ENCODE measurements around the gene C14orf132.

The C14orf132 gene

DNA sequence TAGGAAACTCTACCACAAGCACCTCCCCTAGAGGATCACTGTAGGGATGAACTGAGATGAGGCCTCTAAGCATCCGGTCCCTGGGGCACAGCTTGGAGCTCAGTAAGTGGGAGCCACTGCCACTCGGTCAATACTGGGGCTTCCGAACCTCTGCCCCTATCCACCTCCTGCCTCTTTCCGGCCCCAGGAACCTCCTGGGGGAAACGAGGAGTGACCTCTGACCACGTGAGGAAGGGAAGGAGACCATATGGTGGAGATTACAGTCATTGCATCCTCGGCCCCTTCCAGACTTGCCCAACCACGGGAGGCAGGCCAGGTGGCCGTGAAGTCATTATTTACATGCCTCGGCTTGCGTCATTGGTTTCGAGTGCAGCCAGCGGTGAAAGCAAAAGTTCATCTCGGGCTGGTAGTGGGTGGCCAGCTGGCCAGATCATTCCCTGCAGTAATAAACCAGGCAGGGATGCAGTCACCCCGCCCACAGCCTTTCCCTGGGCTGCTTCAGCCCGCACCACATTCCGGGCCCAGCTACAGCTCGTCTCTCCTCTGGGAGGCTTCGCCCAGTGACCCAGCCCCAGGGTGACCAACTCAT, 65.4 kb downstream of the C14orf132 start:
- no peak for DNase-seq (ENCODE audit: low spot score)
- TF ChIP-seq, protein P1, sequence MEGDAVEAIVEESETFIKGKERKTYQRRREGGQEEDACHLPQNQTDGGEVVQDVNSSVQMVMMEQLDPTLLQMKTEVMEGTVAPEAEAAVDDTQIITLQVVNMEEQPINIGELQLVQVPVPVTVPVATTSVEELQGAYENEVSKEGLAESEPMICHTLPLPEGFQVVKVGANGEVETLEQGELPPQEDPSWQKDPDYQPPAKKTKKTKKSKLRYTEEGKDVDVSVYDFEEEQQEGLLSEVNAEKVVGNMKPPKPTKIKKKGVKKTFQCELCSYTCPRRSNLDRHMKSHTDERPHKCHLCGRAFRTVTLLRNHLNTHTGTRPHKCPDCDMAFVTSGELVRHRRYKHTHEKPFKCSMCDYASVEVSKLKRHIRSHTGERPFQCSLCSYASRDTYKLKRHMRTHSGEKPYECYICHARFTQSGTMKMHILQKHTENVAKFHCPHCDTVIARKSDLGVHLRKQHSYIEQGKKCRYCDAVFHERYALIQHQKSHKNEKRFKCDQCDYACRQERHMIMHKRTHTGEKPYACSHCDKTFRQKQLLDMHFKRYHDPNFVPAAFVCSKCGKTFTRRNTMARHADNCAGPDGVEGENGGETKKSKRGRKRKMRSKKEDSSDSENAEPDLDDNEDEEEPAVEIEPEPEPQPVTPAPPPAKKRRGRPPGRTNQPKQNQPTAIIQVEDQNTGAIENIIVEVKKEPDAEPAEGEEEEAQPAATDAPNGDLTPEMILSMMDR (IDR thresholded peaks at IDR 0.05; ENCODE audit: extremely low read depth, missing control alignments) = no peak

DNA sequence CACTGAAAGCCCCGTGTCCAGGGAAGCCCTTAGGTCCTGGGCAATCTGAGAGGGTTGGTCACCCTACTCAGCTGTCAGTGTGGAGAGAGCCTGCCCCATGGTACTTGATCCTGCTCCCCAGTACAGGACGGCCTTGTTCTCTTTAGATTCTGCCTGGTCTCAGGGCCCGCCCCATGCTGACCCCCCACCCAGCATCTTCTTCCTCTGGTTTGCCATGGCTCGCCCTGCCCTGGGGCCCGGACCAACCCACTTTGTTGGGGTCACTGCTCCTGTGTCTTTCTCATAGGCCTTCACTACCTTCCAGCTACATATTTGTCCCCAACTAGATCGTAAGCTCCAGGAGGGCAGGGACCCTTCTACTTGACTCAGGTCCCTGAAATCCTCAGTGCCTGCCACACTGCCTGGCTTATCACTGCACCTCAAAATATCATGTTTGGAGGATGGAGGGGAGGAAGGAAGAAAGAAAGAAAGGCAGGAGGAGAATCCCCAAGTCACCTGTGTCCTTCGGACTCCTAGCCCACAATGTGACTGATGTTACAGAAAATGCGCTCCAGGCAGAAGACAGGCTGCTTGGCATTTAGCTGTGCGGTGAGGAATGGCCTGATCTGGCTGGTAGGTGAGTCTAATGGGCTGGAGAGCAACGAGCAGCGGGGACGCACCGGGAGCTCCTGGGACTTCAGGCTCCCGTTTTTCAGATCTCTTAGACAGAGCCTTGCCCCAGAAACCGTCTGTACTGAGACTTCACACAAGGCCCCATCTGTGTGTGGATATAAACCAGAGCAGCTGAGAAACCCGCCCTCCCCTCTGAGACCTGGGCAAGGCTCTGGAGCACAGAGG, 66.1 kb downstream of the C14orf132 start:
- TF ChIP-seq, protein P1 (IDR thresholded peaks at IDR 0.05; ENCODE audit: extremely low read depth, missing control alignments) = no peak
- DNase-seq (ENCODE audit: low spot score) = no peak

DNA sequence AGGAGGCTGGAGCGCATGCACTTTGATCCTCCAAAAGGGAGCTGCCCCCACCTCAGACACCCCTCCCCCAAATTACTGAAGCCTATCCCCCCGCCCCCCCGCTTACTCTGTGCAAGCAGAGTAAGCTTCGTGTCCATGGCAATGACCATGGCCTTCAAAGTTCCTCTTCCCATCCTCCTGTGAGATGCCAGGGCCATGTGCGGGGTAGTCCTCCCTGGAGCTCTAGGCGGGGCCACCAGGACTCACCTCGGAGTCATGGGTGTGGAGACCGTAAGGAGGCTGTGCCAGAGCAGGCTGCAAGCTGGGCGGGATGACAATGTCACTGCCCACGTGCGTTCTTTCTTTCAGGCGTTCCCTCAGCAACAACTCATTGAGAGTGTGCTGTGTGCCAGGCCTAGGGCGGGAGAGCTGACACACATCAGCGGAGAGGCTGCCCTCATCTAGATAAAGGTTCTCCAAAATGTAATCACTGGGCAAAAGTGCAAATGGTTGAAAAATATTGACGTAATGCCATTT, 66.8 kb downstream of the C14orf132 start:
- no peak for DNase-seq (ENCODE audit: low spot score)
- TF ChIP-seq, protein P1 (IDR thresholded peaks at IDR 0.05; ENCODE audit: extremely low read depth, missing control alignments) = no peak

DNA sequence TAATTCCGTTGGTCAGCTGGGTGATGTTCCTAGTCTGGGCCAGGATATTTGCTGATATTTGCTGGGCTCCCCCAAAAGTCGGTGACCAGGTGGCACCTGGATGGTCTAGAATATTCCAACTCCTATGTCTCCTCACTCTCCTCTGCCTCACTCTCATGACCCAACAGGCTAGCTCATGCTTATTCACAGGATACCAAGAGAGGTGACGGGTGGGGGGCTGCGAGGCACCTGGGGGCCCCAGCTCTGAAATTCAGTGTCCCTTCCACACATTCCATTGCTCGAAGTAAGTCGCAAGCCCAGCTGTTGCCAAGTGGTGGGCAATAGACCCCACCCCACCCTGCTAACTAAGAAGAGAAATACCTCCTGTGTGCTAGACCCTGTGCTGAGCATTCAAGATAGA, 67.7 kb downstream of the C14orf132 start:
- DNase-seq (ENCODE audit: low spot score) = no peak
- TF ChIP-seq, protein P1 (IDR thresholded peaks at IDR 0.05; ENCODE audit: extremely low read depth, missing control alignments) = no peak

DNA sequence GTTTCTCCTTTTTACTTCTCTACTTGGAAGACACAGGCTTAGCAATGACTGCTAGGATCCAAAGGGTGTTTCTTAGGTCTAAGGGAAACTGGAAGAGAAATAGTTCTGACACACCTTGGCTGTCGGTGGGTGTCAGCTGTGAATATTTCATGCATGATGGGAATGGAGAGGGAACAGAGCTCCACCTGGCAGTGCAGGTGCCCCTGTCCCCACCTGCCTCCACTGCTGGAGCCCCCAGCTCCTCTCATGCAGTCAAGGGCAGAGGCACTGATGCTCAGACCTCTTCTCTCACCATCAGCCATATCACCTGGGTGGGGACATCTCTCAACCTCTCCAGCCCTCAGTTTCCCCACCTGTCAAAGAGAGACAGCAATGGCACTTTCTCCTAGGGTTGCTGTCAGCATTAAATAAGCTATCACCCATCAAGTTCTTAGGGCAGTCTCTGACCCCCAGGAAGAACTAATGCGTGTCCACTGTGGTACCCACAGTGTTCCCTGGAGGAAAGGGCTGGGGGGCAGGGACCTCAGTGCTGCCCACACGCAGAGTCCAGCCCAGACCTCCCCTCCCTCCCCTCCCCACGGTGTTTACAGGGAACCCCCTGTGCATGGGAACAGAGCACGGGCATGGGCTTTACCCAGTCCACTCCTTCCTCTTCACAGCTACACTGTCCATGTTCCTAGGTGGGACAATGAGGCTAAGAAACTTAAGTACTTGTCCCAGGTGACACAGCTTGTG, 69.1 kb downstream of the C14orf132 start:
- no peak for DNase-seq (ENCODE audit: low spot score)
- TF ChIP-seq, protein P1 (IDR thresholded peaks at IDR 0.05; ENCODE audit: extremely low read depth, missing control alignments) = no peak

DNA sequence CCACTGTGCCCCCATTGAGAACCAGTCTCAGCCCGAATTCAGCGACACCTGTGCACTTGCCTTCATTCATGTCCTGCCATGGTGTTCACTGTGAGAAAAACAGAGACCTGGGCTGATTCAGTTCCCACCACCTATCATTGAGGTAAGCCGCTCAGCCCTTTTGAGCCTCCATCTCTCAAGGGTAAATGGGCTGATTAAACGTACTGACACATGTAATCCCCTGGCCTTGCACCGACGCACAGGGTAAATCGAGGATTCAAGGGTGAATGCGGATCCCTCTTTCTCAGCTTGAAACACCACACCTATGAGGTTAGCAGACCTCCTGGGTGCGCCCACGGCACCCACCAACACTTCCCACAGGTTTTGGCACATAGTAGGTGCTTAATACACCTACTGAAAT, 69.7 kb downstream of the C14orf132 start:
- DNase-seq (ENCODE audit: low spot score) = no peak
- TF ChIP-seq, protein P1 (IDR thresholded peaks at IDR 0.05; ENCODE audit: extremely low read depth, missing control alignments) = no peak
